ENCODE measurements around the gene OR51E1.
A peak's percentile ranks its signal among the peaks of the same experiment; 100 is the strongest.

Gene OR51E1

GRCh38 chr11:4643682-4644081 lies at the start of gene OR51E1:
TSS of gene OR51E1 (plus strand) at chr11:4643982. CDS start at chr11:4652527, 8,545 bp downstream.
- DNase-seq = no peak

- no peak for DNase-seq
Measured at GRCh38 chr11:4605057-4605456, 38.7 kb upstream of the OR51E1 start.

GRCh38 chr11:4606231-4607015 lies 37.4 kb upstream of the OR51E1 start:
- DNase-seq = no peak

GRCh38 chr11:4607096-4607495 lies 36.7 kb upstream of the OR51E1 start:
- DNase-seq = no peak

GRCh38 chr11:4607781-4608666 lies 35.8 kb upstream of the OR51E1 start, which contains the start of gene TRIM68:
TSS of gene TRIM68 (minus strand) at chr11:4608231. CDS start at chr11:4605504, 2,727 bp downstream.
- peak; percentile 95 for DNase-seq

- DNase-seq = no peak
Measured at GRCh38 chr11:4610258-4610935, 33.4 kb upstream of the OR51E1 start.

GRCh38 chr11:4611986-4612385 lies 31.8 kb upstream of the OR51E1 start:
- no peak for DNase-seq

- no peak for DNase-seq
Measured at GRCh38 chr11:4615856-4616444, 27.8 kb upstream of the OR51E1 start.

GRCh38 chr11:4619514-4619913 lies 24.3 kb upstream of the OR51E1 start:
- no peak for DNase-seq

GRCh38 chr11:4626207-4627099 lies 17.3 kb upstream of the OR51E1 start:
- DNase-seq = no peak

GRCh38 chr11:4636136-4636535 lies 7.6 kb upstream of the OR51E1 start:
- no peak for DNase-seq

- peak; percentile 68 for DNase-seq
Measured at GRCh38 chr11:4636962-4637661, 6.7 kb upstream of the OR51E1 start, which contains the start of gene OR51D1. TSS of gene OR51D1 (plus strand) at chr11:4637477. CDS start at chr11:4639791, 2,314 bp downstream.

GRCh38 chr11:4637662-4638047 lies 6.1 kb upstream of the OR51E1 start:
- DNase-seq = no peak

- no peak for DNase-seq
Measured at GRCh38 chr11:4639931-4640330, 3.9 kb upstream of the OR51E1 start.

GRCh38 chr11:4641501-4641900 lies 2.3 kb upstream of the OR51E1 start:
- no peak for DNase-seq

- DNase-seq = no peak
Measured at GRCh38 chr11:4642043-4642442, 1.7 kb upstream of the OR51E1 start.

- DNase-seq = no peak
Measured at GRCh38 chr11:4643076-4643475, 706 bp upstream of the OR51E1 start.

GRCh38 chr11:4644233-4644632 lies 451 bp downstream of the OR51E1 start:
- no peak for DNase-seq

GRCh38 chr11:4645974-4646373 lies 2.2 kb downstream of the OR51E1 start:
- no peak for DNase-seq

GRCh38 chr11:4647766-4648165 lies 4.0 kb downstream of the OR51E1 start:
- no peak for DNase-seq

Measured in activated T-cell treated with anti-CD3 and anti-CD28 coated beads, Interleukin-2, amount 50 U/mL, for 1 hour (primary cell).